HG03196 (cell line): ENCODE data around the gene KPNA1.
"Not testable (repeated sequence)": the region's sequence is repeated elsewhere in the genome, so short reads cannot be mapped to it uniquely, and the experiment has no call there.

Experiments
- ATAC-seq: cut with Tn5 transposase; IDR thresholded peaks from one replicate; pipeline ENCODE4 v1.9.1; 2021; ENCODE audit not compliant: unreplicated experiment

Gene KPNA1

GRCh38 chr3:122481390-122481789 is 33.3 kb downstream of the KPNA1 start:
- no peak for ATAC-seq

DNA sequence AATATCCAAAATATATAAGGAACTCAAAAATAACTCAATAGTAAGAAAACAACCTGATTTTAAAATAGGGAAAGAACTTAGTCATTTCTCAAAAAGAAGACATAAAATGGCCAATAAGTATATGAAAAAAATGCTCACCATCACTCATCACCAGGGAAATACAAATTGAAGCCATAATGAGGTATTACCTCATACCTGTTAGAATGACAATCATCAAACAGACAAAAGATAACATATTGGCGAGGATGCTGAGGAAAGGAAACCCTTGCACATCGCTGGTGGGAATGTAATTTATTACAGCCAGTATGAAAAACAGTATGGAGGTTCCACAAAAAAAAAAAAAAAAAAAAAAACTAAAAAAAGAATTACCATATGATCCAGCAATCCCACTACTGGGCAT is 38.2 kb downstream of the KPNA1 start:
- ATAC-seq = no peak

DNA sequence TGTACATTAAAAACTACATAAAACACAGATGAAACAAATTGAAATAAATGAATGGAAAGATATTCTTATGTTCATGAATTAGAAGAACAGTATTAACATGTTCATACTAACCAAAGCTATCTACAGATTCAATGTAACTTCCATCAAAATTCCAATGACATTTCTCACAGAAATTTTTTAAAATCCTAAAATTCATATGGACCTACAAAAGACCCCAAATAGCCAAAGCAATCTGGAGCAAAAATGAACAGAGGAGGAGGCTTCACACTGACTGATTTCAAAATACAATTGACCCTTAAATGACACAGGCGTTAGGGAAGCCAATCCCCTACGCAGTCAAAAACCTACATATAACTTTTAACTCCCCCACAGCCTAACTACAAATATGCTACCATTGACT is 39.4 kb downstream of the KPNA1 start:
- ATAC-seq = no peak

DNA sequence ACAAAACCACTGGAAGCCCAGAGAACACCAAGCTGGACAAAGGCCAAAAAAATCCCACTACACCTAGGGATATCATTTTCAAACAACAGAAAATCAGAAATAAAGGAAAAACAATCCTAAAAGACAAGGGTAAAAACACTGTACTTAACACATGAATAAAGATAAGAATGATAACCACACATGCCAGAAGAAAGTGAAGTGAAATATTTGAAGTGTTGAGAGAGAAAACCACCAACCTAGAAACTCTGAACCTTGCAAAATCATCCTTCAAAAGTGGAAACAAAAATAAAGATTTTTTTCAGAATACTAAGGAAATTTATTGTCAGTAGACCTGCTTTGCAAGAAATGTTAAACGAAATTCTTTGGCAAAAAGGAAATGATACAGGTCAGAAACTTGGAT is 45.1 kb downstream of the KPNA1 start:
- ATAC-seq = no peak

GRCh38 chr3:122468896-122469533 is 45.7 kb downstream of the KPNA1 start:
- no peak for ATAC-seq

GRCh38 chr3:122466701-122467240 is 48.0 kb downstream of the KPNA1 start:
- no peak for ATAC-seq

DNA sequence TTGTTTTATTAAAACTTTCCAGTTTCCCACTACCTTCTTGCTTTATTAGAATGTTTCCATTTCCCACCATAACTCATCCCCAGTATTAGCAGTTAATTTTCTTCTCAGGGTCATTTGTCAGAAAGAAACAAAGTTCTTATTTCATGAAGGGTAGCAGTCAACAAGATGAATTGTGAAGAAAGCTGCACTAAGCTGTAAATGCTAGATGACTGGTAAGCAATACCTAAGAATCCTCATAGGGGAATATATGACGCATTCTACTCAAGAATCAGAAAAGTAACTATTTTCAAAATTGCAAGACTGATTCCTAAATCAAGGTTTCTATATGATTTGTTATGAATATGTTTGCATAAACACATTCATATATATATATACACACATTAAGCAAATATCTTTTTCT is 50.1 kb downstream of the KPNA1 start:
- ATAC-seq = no peak

- no peak for ATAC-seq
Observed at GRCh38 chr3:122462406-122462805, 52.3 kb downstream of the KPNA1 start.

- no peak for ATAC-seq
Observed at GRCh38 chr3:122461806-122462205, 52.9 kb downstream of the KPNA1 start.

DNA sequence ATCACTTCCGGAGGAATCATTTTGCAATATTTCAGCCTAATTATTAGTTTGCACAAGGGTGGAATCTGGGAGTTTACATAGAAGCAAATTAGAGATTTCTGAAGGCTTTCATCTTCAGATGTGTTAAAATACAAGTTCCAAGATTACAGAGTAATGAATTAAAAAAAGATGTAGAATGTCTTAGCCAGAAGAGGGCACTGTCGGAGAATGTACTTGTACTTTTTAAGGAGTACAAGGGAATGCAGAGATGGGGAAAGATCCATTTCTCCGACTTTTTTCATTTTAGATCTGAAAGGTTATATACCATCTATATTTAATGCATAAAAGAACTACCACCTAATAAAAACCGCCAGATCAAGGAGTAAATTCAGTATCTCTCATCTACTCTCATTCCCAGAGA is 55.7 kb downstream of the KPNA1 start:
- ATAC-seq = no peak

GRCh38 chr3:122457706-122458105 is 57.0 kb downstream of the KPNA1 start:
- no peak for ATAC-seq

- no peak for ATAC-seq
Observed at GRCh38 chr3:122456074-122456473, 58.7 kb downstream of the KPNA1 start.

- no peak for ATAC-seq
Observed at GRCh38 chr3:122451371-122451770, 63.4 kb downstream of the KPNA1 start.

DNA sequence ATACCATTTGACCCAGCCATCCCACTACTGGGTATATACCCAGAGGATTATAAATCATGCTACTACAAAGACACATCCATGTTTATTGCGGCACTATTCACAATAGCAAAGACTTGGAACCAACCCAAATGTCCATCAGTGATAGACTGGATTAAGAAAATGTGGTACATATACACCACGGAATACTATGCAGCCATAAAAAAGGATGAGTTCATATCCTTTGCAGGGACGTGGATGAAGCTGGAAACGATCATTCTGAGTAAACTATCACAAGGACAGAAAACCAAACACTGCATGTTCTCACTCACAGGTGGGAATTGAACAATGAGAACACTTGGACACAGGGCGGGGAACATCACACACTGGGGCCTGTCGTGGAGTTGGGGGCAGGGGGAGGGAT is 66.5 kb downstream of the KPNA1 start:
- ATAC-seq = not testable (repeated sequence)

GRCh38 chr3:122444491-122444887 is 70.2 kb downstream of the KPNA1 start:
- ATAC-seq = not testable (repeated sequence)

- ATAC-seq = not testable (repeated sequence)
Observed at GRCh38 chr3:122443762-122444490, 70.8 kb downstream of the KPNA1 start.

DNA sequence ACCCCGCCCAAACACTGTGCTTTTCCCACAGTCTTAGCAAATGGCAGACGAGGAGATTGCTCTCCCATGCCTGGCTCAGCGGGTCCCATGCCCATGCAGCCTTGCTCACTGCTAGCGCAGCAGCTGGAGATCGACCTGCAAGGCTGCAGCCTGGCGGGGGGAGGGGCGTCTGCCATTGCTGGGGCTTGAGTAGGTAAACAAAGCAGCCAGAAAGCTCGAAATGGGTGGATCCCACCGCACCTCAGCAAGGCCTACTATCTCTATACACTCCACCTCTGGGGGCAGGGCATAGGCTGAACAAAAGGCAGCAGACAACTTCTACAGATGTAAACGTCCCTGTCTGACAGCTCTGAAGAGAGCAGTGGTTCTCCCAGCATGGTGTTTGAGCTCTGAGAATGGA is 71.6 kb downstream of the KPNA1 start:
- ATAC-seq = no peak

- ATAC-seq = no peak
Observed at GRCh38 chr3:122435950-122436349, 78.8 kb downstream of the KPNA1 start.

GRCh38 chr3:122430371-122430770 is 84.4 kb downstream of the KPNA1 start:
- ATAC-seq = no peak

- no peak for ATAC-seq
Observed at GRCh38 chr3:122427857-122428471, 86.8 kb downstream of the KPNA1 start.

DNA sequence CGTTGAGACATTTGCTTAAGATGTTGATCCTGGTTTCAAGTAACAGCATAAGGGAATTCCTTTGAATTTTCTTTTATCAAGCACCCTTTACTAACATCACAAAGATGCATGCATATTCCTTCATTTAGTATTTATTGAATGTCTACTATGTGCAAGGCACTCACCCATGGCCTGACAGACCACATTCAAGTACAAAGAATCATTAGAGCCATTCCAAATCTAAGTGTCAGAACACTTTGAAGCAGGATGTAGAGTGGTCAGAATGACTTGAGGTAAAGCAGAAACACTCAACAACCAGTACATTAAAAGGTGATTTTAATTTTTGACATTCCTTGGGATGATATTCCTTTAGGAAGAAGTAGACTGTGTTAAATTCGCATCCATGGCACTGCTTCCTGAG is 92.9 kb downstream of the KPNA1 start:
- ATAC-seq = no peak

GRCh38 chr3:122421101-122421500 is 93.6 kb downstream of the KPNA1 start:
- ATAC-seq = no peak
